Bone marrow (tissue), 2 donors: ENCODE measurements around the gene WDR77.

ENCODE experiments used
- DNase-seq, 2 donors: peaks; one replicate each; lab custom pipeline; 2025; lab: John Stamatoyannopoulos, UW

The WDR77 gene

DNA sequence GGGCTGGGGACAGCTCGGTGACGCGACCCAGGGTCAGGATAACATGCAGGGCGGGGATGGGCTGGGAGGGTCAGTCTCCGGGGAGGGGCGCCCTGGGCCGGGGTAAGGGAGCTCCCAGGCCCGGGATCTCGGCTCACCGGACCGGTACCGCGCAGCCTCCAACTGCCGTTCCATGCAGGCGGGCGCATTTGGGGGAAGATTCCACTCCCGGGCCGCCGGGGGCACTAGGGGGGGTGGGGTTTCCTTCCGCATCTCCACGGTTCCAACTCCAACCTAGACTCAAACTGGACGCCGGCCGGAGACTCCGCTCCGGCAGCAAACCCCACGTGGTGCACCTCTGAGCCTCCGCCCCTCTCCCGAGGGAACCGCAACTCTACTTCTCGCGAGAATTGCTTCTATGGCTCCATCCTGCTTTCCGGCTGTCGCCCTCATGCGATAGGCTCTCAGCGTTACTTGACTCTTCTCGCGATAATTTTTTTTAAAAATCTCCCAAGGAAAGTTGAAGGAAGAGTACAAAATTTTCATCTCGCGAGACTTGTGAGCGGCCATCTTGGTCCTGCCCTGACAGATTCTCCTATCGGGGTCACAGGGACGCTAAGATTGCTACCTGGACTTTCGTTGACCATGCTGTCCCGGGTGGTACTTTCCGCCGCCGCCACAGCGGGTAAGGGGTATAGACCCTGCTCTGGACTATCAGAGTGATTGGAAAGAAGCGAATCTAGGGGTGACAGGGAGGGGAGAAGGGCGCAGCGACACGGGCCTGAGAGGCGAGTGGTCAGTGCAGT lies at the start of gene WDR77, which contains the start of gene ATP5PB:
WDR77 (minus strand) TSS at position 339 of the 785 bp plus-strand sequence; CDS start at position 252, 87 bp downstream.
ATP5PB (plus strand) TSS at position 547 of the 785 bp plus-strand sequence; CDS start at position 625, 78 bp downstream.
- DNase-seq = peak; percentile 90 to 97

GRCh38 chr1:111497592-111497991 lies 48.5 kb upstream of the WDR77 start:
- no peak for DNase-seq

GRCh38 chr1:111496398-111496797 lies 47.3 kb upstream of the WDR77 start:
- no peak for DNase-seq

DNA sequence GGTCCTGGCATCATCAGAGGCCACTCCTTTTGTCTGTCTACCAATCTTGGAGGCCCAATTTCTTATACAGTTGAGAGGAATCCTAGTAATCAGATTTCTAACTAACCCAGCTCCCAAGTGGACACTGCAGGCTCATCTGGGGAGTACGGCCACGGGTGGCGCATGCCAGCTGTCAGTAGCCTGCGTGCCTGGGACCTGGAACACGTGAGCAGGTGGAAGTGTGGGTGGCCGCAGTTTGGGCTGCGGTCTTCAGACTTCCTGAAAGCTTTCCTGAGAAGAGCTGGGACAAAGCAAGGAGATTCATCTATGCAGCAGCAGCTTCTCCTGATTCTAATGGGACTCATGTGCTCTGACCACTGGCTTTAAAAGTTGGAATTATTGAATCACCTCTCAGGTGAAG lies 42.0 kb upstream of the WDR77 start:
- no peak for DNase-seq

DNA sequence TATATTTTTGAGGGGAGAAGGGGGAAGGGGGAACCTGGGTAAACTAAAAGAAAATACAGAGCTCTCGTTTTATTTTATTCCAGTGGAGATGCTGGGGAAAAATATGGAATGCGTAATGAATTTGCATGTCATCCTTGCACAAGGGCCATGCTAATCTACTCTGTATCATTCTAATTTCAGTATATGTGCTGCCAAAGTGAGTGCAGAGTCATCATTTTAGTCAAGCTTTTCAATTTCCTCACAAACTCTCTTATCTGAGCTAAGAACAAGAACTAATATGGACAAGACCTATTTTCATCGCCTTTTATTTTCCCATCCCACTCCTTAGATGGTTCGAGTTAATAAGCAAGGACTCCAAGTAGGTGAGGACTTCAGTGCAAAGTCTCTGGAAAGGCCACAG lies 41.2 kb upstream of the WDR77 start:
- DNase-seq = no peak

DNA sequence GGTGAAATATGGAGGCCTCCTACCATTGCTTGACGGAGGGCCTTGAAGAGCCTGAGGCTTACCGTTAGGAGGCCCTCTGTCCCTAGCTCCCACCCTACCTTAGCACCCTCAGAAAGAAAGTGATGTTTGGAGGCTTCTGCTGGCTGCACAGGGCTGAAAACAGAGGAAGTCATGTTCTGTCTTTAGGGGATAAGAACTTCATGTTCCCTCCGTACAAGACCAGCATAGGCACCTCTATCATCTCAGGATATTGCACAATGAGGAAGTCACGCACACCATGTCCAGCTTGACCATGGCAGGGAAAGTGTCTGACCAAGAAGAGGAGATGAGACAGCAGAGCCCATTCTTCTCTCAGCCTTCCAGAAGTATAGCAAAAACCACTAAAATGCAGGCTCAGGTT lies 40.5 kb upstream of the WDR77 start:
- peak in 1 of 2 donors; percentile 34 for DNase-seq

DNA sequence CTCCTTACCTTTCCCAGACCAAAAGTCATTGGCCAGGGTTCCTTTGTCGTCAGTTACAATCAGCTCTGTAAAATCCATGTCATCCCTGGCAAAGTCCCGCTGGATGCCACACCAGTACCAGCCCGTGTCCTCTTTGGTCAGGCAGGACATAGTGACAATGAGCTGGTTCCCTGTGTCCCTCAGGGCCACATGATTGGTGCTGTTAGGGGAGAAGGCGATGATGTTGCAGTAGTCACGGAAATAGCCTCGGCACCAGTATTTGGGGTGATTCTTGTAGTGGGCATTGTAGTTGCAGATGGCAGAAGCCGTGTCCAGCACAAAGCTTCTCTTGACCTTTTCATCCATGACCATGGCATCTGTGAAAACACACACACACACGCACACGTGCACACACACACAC lies 39.6 kb upstream of the WDR77 start:
- DNase-seq = no peak

DNA sequence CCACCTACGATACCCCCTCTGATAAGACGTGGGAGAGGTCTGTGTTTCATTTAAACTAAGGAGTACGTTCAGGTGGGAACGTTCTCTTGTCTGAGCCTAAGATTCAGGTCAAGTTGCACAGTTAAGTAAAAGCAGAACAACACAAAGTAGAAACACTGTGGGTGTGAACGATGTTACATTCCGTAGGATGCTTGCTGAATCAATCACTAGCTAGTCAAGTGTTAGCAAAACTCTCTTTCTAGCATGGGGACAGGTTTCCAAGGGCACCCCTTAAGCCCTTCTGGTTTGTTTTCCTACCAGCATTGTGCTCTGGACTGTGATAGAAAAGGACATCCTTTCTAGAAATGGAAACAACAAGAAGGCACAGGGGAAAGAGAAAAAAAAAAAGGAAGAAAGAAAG lies 38.1 kb upstream of the WDR77 start:
- DNase-seq = no peak

- no peak for DNase-seq
Measured at GRCh38 chr1:111486431-111486830, 37.4 kb upstream of the WDR77 start.

DNA sequence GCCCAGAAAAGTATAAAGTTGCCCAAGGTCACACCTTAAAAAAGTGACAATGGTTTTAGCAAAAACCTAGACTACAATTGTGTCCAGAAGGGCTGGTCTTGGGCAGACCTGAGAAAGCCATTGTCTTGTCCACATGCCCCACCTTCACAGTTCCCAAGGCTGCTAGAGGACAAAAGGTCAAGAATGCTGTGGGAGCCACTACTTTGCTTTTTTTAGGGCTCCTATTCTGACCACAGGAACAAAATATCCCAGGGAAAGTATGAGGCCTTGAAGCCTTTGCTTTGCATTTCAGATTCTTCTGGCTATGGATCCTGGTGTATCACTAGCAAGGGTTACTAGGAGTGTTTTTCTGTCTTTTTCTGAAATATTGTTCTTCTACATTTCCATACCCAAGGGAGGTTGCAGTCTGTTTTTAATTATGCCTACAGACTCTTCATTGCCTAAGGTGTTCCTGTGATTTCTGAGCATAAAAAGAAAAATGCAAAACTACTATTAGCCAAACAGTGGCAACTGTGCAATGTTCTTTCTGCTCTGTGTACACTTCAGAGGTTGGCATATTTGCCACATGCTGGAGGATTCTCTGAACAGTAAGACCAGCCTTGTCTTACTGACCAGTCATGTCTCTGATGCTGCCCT lies 35.5 kb upstream of the WDR77 start:
- no peak for DNase-seq

GRCh38 chr1:111483876-111484275 lies 34.8 kb upstream of the WDR77 start:
- DNase-seq = no peak

GRCh38 chr1:111483166-111483565 lies 34.1 kb upstream of the WDR77 start:
- DNase-seq = no peak

DNA sequence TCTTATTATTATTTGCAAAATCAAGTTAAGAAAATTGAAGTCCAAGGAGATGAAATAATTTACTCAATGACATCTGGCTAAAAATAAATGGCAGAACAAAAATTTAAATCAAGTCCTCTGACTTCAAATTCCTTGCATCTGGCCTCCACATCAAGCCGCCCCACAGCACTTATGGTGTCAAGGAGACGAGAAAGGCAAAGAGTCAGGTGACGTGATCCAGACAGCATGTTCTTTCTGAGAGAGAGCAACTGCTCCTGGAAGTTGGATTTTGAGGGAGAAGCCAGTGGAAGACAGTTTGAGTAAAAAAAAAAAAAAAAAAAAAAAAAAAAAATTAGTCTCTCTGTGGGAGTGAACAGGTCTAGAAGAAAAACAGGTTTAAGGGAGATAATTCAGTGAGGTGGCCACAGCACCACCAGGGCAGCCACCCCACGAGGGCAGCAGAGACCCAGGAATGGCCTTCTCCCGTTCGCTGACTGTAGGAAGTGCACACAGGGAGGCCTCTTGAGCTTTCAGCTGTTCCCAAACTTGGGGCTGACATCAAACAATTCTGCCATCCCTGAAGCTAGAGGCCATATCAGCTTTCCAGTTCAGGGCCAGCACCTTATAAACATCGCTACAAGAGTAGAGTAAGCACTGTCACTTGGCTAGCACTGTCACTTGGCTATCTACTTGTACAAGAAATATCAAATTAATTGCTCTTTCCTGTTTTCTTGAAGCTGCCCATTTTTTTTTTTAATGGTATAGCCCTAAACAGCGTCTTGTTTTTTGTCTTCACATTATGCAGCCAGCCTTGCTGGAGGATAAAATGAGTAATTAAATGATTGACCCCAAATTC lies 32.5 kb upstream of the WDR77 start:
- DNase-seq = peak; percentile 33 to 77

GRCh38 chr1:111480674-111481073 lies 31.6 kb upstream of the WDR77 start:
- no peak for DNase-seq

GRCh38 chr1:111476761-111477309 lies 27.8 kb upstream of the WDR77 start:
- DNase-seq = peak in 1 of 2 donors; percentile 55

GRCh38 chr1:111476214-111476613 lies 27.2 kb upstream of the WDR77 start:
- DNase-seq = no peak

GRCh38 chr1:111475701-111476100 lies 26.6 kb upstream of the WDR77 start:
- no peak for DNase-seq

- DNase-seq = no peak
Measured at GRCh38 chr1:111474521-111474920, 25.5 kb upstream of the WDR77 start.

- no peak for DNase-seq
Measured at GRCh38 chr1:111474106-111474505, 25.1 kb upstream of the WDR77 start.

DNA sequence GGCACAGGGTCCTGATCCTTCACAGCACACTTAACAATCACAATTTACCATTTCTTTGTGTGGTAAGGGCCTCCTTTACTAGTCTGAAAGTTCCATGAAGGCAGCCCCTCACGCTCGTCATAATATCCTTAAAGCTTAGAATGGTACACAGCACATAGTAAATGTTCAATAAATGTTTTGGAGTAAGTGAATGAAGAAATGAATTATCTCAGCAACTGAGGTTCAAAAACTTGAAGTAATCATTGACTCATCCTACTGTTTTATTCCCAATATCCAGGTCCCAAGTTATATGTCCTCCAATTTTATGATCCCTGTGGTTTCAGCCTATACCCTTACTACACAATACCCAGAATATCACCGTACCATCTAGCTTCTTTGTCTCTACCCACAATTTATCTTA lies 22.5 kb upstream of the WDR77 start:
- no peak for DNase-seq

DNA sequence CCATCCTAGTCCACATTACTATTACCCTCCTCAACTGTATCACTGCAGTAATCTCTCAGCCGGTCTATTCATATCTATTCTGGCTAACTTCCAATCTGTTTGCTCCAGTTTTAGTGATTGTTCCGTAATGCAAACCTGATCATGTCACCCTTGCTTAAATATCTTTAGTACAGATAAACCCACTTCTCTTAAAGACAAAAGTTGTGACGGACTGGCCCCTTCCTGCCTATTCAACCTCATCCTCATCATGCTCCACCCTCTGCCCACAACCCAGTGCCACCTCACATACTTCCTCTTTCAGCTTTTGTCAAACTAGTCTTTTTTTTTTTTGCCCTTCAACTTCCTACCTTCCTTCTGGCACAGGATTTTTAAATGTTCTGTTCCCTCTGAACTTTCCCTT lies 22.0 kb upstream of the WDR77 start:
- DNase-seq = peak in 1 of 2 donors; percentile 98

DNA sequence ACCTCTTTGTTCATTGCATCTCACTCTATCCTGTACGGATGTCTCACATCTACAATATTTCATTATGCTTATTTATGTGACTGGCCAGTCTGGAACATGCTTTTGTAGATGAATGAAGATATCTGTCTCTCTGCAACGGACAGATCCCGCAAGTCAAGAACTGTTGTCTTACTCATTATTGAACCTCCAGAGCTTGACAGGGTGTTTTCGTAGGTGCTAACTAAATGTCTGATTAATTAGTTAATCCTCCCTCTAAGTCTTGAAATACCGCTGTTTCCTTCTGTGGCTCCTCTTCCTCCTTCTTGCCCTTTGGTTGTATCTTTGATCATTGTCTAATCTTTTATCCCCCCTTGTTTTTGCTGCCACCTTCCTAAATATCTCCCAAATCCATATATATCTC lies 21.5 kb upstream of the WDR77 start:
- no peak for DNase-seq
